GM19035 (cell line): Measurements from ENCODE around the gene TRIM58.

Source experiments
- ATAC-seq: cut with Tn5 transposase; IDR thresholded peaks from one replicate; pipeline ENCODE4 v1.9.1; 2021; ENCODE audit not compliant: unreplicated experiment

The TRIM58 gene, protein sequence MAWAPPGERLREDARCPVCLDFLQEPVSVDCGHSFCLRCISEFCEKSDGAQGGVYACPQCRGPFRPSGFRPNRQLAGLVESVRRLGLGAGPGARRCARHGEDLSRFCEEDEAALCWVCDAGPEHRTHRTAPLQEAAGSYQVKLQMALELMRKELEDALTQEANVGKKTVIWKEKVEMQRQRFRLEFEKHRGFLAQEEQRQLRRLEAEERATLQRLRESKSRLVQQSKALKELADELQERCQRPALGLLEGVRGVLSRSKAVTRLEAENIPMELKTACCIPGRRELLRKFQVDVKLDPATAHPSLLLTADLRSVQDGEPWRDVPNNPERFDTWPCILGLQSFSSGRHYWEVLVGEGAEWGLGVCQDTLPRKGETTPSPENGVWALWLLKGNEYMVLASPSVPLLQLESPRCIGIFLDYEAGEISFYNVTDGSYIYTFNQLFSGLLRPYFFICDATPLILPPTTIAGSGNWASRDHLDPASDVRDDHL

DNA sequence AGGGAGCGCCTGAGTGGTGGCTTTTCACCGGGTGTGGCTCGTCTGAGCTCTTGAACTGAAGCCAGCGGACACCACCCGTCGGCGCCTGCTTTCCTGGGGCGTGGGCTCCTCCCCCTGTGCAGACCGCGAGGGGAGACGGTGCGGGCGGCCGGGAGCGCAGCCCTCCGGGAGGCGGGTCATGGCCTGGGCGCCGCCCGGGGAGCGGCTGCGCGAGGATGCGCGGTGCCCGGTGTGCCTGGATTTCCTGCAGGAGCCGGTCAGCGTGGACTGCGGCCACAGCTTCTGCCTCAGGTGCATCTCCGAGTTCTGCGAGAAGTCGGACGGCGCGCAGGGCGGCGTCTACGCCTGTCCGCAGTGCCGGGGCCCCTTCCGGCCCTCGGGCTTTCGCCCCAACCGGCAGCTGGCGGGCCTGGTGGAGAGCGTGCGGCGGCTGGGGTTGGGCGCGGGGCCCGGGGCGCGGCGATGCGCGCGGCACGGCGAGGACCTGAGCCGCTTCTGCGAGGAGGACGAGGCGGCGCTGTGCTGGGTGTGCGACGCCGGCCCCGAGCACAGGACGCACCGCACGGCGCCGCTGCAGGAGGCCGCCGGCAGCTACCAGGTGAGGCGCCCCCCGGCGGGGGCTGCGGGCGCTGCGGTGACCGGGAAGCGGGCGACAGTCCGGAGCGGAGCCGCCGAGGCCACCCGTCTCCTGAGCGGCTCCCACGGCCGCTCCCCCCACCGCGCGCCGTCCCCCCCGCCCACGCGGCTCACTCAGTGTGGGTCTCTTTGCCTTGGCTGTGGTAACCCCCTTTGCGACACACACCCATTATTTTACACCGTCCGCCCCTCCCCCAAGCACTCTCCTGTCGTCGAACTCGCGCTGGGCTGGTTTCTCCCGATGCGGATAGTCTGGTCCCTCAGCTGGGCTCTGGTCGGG, at the start of gene TRIM58:
Gene TRIM58, plus strand, starts transcription at position 119 of the 916 bp plus-strand sequence. Its CDS starts 60 bp downstream, at position 179.
- ATAC-seq: no peak

DNA sequence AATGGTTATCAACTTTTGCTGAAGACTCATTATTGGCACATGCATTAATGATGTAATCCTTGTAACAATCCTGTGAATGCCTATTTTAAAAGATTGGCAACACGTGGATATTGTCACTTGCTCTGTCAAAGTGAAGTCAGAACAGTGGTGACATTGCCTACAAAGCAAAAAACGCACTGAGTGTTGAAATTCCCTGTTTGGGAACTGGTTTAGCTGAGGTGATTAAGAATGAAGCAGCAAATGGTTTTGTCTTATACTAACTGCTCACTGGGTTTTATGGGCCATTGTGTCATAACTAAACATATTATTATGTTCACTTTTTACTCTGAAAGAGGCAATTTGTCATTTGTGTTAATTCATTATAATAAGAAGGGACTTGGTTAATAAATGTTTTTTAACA, 44.4 kb upstream of the TRIM58 start:
- no peak for ATAC-seq

DNA sequence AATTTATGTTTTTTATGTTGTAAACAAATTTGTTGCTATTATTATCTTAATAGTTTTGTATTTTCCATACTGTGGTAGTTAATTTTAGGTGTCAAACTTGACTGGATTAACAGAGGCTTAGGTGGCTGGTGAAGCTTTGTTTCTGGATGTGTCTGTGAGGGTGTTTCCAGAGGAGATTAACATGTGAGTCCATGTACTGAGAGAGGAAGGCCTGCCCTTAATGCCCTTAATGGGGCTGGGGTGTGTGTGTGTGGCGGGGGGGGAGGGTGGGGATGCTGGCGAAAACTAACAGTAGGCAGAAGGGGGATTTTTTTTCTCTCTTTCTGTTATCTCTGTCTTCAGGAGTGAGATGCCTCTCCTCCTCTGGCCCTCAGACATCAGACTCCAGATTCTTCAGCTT, 34.9 kb upstream of the TRIM58 start:
- ATAC-seq: no peak

DNA sequence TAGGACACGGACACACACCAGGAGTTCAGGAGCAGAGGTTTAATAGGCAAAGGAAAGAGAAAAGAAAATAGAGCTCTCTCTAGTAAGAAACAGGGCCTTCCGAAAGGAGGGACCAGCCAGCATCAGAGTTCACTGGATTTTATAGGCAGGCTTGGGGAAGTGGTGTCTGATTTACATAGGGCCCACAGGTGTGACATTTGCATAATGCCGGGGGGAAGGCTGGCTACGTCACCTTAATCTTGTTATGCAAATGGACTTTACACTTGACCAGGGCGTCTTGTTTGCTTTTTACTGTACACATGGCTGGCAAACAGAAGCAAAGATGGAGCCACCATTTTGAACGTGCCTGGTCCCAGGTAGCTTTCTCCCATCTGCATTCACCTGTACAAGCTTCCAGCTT, 33.0 kb upstream of the TRIM58 start, which contains the start of gene OR14A16:
Gene OR14A16, minus strand, starts transcription at position 97 of the 400 bp plus-strand sequence. CDS start 8,390 bp downstream, outside the sequence.
- ATAC-seq: no peak

DNA sequence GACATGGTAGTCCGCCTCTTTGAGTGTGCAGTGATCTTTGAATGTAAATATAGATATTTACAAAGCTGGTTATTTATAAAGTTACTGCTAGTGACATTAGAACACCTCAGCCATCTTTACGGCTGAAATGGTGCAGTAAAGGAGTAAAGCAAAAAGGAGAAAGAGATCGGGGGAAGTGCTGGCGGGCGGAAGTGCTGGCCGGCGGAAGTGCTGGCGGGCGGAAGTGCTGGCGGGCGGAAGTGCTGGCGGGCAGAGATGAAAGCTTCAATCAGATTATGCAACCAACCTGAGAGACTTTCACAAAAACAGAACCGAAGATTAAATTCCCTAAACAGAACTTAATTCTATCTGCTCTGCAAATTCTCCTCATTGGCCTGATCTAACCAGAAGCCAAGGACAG, 31.6 kb upstream of the TRIM58 start:
- ATAC-seq: no peak

DNA sequence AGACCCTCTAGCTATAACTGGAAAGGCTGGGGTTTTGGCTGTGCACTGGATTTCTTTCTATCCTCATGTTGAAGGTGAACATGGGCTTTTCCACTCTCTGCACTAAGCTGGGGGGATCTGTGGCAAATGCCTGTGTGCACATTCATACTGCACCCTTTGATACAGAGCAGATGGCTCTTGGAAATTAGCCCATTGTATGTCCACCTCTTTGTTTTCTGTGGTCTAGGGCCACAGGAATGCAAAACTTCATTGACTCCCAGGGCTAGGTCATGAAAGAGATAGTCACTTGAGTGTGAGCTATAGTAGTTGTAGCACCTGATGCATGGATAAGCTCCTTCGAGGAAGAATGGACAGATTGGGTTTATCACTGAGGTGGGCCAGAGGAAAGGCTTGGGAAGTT, 27.3 kb upstream of the TRIM58 start:
- no peak for ATAC-seq

DNA sequence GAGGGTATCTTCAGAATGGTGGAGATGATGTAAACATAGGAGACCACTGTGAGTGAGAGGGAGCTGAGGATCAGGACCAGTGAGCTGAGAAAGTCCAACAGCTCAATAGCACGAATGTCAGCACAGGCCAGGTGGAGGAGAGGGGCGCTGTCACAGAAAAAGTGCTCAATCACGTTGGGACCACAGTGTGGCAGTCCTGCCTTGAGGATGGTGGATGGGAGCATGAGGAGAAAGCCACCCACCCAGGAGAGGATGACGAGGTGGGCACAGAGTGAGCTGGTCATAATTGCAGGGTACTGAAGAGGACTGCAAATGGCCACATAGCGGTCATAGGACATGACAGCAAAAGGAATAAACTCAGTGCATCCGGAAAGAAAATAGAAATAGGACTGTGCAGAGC, 23.4 kb upstream of the TRIM58 start:
- ATAC-seq: no peak

DNA sequence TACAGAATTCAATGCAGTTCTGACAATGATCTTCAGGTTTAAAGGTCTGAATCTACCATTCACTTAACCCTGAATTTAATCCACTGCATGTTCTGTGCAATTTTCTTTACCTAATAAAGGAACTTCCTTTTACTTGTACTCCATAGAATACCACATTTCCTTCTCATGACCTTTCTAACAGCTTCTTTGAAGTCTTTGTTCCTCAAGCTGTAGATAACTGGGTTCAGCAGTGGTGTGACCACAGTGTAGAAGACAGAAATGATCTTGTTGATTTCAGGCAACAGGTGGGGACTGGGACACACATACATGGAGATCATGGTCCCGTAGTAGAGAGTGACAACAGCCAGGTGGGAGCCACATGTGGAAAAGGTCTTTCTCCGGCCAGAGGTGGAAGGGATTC, 16.2 kb upstream of the TRIM58 start:
- no peak for ATAC-seq

DNA sequence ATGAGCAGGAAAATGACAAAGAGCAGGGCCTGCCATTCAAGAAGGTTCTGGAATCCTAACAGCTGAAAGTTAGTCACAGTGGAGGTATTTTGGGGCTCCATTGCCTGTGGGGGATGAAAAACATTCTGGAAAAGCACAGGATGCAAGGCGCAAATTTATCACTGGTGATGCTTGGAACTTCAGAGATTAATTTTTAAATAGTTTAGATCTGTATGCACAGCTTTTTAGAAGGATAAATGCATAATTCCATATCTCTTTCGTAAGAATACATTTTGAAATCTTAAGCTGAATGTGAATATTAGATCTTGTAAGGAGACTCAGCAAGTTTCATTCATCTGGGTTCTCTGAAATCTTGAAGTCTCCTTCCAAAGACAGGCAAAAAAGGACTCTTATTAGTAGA, 15.2 kb upstream of the TRIM58 start, which contains the start of gene OR11L1:
Gene OR11L1, minus strand, starts transcription at position 101 of the 400 bp plus-strand sequence. Its CDS starts 0 bp downstream, at position 101.
- ATAC-seq: no peak

DNA sequence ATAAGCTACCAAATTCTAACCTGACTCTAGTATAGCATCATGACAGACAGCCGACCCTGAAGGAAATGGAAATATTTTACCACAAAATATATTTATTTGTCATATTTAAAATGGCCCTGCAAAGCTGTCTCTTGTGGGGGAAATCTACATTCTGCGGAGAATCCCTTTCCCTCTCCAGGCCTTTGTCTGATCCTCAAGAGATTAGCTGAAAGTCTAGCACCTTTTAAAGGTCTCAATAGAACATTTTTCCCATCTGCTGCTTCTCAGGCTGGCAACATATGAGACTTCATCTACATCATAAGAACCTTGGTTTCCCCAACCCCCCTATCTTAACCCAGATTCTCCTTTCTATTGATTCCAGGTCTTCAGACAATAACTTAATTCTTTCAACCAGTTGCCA, 13.6 kb upstream of the TRIM58 start:
- ATAC-seq: no peak

DNA sequence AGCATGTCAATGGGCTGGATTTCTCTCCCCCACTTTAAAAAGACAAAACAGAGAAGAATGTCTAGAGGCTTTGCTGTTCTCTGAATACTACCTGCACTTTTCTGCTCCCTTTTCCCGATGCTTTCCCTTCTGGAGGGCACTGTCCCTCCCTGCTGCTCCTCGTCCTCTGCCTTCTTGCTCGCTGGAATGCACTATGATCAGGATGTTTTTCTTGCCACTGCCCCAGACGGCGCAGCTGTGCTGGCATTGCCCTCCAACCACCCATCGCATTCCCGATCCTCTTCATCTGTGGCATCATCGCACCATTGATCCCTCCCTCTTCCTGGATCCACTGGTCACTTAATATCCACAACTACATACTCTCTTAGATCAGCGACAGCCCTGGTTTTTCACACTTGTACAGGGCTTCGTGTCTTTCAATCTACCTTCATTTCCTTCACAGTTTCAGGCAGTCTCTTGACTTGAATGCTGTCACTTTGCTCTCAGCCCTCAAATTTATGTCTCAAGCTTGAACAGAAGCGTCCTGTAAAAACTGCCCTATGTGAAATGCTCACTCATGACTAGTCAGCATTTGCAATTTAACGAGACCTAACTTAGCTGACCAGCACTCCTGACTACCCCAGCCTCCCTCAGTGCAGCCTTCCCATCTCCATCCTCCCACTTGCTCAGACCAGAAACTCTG, 11.8 kb upstream of the TRIM58 start:
- ATAC-seq: no peak

DNA sequence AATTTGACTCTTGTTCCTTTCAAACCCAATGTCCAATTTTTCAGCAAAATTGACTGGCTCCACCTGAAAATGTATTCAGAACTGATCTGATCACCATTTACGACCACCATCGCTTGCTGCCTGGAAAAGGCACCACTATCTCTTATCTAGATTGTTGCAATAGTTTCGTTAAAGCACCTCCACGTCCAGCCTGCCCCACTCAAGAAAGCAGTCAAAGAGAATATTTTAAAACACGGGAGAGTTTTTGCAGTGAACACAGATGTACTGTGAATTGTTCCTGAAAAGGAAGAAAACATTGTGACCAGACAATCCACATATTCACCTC, 11.3 kb upstream of the TRIM58 start:
- no peak for ATAC-seq

DNA sequence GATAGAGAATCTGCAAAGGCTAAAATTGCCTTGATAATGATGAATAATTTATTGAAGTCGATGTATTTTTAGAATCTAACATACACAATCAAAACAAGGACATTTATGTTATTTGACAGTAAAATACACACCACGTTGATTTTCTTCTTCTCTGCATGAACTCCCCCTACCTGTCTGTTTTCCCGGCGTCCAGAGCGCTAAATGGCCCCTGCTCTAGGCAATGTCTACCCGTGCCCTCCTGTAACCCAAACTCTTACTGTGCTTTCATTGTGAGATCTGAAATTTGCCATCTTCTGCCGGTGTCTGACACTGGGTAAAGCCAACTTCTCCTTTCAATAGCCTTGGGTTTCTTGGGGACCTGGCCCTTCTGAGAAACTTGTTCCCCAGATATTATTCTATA, 8.6 kb upstream of the TRIM58 start:
- ATAC-seq: no peak

DNA sequence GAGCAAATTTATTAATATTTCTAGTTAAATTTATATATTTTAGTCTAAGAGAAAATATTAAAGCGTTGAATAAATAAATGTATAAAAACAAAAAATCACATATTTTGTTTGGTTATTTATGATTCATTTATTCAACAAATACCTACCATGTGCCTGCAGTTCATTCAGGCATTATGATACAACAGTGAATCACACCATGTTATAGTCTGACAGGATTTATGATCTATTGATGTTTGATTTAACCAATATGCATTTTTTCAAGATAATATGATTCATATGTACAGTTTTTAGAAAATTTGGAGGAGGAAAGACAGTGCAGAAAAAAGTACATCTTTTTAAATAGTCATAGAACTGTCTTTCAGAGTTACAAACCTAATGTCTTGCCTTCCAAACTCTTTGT, 7.4 kb upstream of the TRIM58 start:
- ATAC-seq: no peak

DNA sequence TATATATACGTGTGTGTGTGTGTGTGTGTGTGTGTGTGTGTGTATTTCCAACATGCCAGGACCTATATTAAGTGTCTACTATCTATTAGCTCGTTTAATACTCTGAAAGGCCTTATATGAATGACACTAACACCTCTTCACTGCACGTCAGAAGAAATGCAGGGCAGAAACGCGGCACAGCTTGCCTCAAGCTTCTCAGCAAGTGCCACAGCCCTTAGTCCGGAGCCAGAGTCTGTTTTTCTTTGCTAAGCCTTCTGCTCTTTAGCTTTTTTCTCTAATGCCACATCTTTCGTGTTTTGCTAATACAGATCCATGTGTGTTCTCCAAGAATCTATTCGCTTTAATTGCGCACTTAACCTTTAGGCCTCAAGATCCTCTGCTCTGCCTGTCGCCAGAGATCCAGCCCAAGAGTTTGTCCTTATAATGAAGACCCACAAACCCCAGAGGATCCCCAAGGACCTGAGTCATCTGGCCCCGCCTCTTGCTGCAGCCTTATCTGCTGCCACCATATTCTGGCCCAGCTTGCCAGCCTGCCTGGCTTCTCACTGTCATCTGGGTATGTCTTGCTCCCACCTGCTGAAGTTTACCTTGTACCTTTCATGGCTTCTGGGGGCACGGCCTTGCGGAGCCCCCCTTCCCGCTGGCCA, 2.0 kb upstream of the TRIM58 start:
- ATAC-seq: no peak

DNA sequence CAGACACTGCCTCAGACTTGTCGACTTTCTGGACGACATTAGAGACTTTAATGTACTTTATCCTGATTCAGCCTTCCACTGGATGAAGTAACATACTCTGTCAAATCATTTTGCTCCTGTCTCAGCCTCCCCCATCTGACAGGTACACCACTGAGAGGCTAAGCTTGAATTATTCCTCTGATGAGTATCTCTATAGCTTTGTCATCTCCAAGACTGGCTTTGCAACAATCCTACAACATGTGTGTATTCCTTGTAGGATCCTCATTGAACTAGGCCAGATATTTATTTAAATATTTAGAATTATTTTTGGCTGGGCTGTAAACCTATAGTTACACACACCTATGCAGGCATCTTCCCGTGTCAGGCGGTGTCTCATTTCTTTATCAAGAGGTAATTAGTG, 1.1 kb upstream of the TRIM58 start:
- ATAC-seq: no peak

DNA sequence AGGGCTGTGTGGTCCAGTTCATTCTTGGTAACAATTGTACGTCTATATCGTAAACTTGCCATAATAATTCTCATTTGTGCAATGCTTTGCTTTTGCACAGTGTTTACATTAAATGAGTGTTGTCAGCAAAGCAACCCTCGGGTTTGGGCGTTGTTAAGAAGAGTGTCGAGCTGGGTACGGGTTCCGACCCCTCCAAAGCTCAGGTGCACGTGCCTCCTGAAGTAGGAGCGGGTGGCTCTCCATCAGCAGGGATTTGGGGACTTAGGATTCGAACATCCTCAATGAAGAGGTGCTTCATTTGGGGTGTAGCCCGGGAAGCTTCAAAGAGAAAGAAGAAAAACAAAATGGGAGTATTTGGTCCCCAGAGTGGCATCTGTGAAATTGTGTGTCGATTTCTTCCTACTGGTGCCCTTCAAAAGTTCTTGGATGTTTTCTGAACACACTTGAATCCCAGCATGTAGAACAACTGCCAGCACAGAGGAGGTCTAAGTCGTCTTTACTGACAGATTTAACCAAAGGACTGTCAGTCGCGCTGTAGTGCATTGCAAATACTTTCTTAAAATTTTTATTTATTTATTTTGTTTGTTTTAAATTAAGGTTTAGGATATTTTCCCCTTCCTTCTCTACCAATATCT, 1.1 kb downstream of the TRIM58 start:
- no peak for ATAC-seq

DNA sequence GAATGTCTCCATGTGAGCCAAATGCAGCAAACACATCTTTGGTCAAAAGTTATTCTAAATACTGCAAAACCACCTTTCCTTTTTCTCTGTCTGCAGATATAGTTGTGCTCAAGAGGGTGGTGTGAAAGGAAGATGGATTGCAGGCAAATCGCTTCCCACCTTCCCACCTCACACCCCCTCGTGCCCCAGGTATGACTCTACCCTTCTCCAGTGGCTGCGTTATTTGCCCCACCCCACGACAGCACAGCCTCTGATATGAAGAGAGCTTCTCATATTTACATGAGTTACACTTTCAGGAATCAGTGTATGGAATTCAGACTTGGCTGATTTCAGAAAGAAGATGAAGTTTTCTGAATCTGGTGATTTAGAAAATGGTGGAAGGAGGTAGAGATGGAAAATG, 5.8 kb downstream of the TRIM58 start:
- ATAC-seq: no peak

DNA sequence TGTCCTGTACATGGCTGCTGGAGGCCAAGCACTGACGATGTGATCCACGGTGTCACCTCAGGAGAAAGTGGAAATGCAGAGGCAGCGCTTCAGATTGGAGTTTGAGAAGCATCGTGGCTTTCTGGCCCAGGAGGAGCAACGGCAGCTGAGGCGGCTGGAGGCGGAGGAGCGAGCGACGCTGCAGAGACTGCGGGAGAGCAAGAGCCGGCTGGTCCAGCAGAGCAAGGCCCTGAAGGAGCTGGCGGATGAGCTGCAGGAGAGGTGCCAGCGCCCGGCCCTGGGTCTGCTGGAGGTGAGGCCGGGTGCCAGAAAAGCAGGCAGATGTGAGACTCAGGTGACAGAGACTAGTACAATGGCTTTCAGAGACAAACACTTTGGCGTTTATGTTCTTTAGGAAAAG, 7.7 kb downstream of the TRIM58 start:
- no peak for ATAC-seq

DNA sequence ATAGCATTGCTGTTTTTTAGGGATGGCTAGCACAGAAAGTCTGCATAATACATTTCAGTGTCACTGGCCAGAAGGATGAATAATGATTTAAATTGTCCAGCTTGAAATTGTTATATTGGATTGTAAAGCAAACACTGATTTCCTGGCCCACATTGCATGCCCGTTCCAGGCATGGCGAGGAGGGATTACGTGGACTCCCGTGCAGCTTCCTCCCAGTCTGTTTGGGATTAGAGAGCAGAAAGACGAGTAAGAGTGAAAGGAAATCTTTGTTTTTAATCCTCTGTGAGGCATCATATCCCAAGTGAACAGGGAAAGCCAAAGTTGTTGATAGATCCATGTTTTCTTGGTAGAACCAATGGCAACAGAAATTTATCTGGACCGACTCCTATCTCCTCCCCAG, 8.4 kb downstream of the TRIM58 start:
- ATAC-seq: no peak
